Measurements from ENCODE around the gene HLCS.

HLCS gene

DNA sequence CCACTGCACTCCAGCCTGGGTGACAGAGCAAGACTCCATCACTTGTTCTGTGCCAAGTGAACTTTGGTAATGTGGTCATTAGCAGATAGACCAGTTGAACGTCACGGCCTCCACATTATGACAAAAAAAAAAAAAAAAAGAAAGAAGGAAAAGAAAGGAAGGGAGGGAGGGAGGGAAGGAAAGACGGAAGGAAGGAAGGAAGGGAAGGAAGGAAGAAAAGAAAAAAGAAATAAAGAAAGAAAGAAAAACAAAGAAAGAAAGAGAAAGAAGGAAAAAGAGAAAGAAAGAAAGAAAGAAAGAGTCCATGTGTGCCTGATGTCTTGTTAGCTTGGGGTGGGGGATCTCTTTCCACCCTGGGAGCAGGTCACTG lies 222.3 kb downstream of the HLCS start:
- no peak overlapping the region for H3K4me3 Mint-ChIP-seq
- peaks cover 3% of the 10 kb centered on the region for H3K36me3 Mint-ChIP-seq (ENCODE audit: insufficient read depth)
- no peak for ATAC-seq (replicated peaks)
- peaks cover 12 to 16% of the 10 kb centered on the region in 2 donors for H3K4me1 Mint-ChIP-seq (ENCODE audit: low read depth in 2 of 2)
- H3K27ac Mint-ChIP-seq: no peak overlapping the region
- H3K9me3 Mint-ChIP-seq: no peaks in the 10 kb centered on the region
- DNase-seq: no peak
- peaks cover 49 to 64% of the 10 kb centered on the region in 2 donors for H3K27me3 Mint-ChIP-seq

- H3K27ac Mint-ChIP-seq: no peak overlapping the region
Measured at GRCh38 chr21:36743446-36743845, 223.0 kb downstream of the HLCS start.

GRCh38 chr21:36743008-36743407 lies 223.5 kb downstream of the HLCS start:
- ATAC-seq (replicated peaks): no peak
- Mint-ChIP-seq H3K4me1 (ENCODE audit: low read depth in 2 of 2) (peaks cover 9 to 10% of the 10 kb centered on the region in 2 donors), H3K4me3 (no peak overlapping the region), H3K36me3 (ENCODE audit: insufficient read depth) (peaks cover 3% of the 10 kb centered on the region), H3K27ac (no peak overlapping the region), H3K27me3 (peaks cover 44 to 62% of the 10 kb centered on the region in 2 donors), H3K9me3 (no peaks in the 10 kb centered on the region)
- DNase-seq: no peak

More at GRCh38 chr21:36743446-36743845, 223.0 kb downstream of the HLCS start:
- DNase-seq (no peak), ATAC-seq (replicated peaks) (no peak)
- no peak overlapping the region for H3K4me3 Mint-ChIP-seq
- H3K27me3 Mint-ChIP-seq: peaks cover 48 to 64% of the 10 kb centered on the region in 2 donors
- H3K4me1 Mint-ChIP-seq (ENCODE audit: low read depth in 2 of 2): peaks cover 11 to 12% of the 10 kb centered on the region in 2 donors
- no peaks in the 10 kb centered on the region for H3K9me3 Mint-ChIP-seq
- H3K36me3 Mint-ChIP-seq (ENCODE audit: insufficient read depth): peaks cover 3% of the 10 kb centered on the region

DNA sequence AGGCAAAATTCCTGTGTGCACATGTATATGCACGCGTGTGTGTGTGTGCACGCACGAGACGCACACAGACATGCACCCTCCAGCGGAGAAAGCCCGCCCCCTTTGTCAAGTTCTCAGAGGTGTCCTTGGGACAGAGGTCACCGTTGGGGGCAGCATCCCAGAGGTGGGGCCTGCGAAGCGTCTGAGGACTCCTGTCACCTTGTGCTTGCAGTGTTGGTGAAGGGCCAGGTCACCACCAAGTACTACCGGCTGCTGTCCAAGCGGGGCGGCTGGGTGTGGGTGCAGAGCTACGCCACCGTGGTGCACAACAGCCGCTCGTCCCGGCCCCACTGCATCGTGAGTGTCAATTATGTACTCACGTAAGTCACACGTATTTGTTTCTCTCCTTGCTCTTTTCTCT lies 225.0 kb downstream of the HLCS start:
- Mint-ChIP-seq H3K4me1 (ENCODE audit: low read depth in 2 of 2) (peaks cover 2 to 3% of the 10 kb centered on the region in 2 donors), H3K4me3 (no peak overlapping the region), H3K36me3 (ENCODE audit: insufficient read depth) (peaks cover 3% of the 10 kb centered on the region), H3K9me3 (no peaks in the 10 kb centered on the region), H3K27ac (no peak overlapping the region), H3K27me3 (peaks cover 43 to 53% of the 10 kb centered on the region in 2 donors)
- DNase-seq (no peak), ATAC-seq (replicated peaks) (no peak)

GRCh38 chr21:36738489-36739126 lies 227.9 kb downstream of the HLCS start:
- no peak for ATAC-seq (replicated peaks)
- H3K4me1 Mint-ChIP-seq (ENCODE audit: low read depth in 2 of 2): no peaks in the 10 kb centered on the region

GRCh38 chr21:36735724-36736320 lies 230.6 kb downstream of the HLCS start:
- ATAC-seq (replicated peaks) (no peak), DNase-seq (no peak)
- Mint-ChIP-seq H3K27ac (no peak overlapping the region), H3K4me3 (no peak overlapping the region), H3K27me3 (peaks cover 41 to 48% of the 10 kb centered on the region in 2 donors), H3K9me3 (no peaks in the 10 kb centered on the region), H3K36me3 (ENCODE audit: insufficient read depth) (no peaks in the 10 kb centered on the region), H3K4me1 (ENCODE audit: low read depth in 2 of 2) (no peaks in the 10 kb centered on the region)

More at GRCh38 chr21:36738489-36739126, 227.9 kb downstream of the HLCS start:
- H3K27ac Mint-ChIP-seq: no peak overlapping the region
- peaks cover 3% of the 10 kb centered on the region for H3K36me3 Mint-ChIP-seq (ENCODE audit: insufficient read depth)
- DNase-seq: no peak
- no peaks in the 10 kb centered on the region for H3K9me3 Mint-ChIP-seq
- H3K27me3 Mint-ChIP-seq: peaks cover 41 to 45% of the 10 kb centered on the region in 2 donors
- no peak overlapping the region for H3K4me3 Mint-ChIP-seq

DNA sequence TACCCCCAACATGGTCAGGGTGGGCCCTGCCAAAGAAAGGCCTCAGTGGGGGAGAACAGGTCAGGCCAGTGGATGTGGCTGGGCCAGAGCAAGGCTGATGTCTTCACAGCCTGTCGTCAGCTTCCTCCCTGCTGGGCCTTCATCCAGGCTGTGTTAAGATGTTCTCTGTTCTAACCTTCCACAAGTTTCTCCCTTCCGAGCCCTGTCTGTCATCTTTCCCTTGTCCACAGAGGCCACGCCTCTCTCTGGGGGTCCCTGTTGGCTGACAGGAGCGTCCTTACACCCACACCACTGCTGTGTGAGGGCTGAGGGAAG lies 231.3 kb downstream of the HLCS start:
- H3K36me3 Mint-ChIP-seq (ENCODE audit: insufficient read depth): no peaks in the 10 kb centered on the region

GRCh38 chr21:36734367-36735200 lies 231.9 kb downstream of the HLCS start:
- Mint-ChIP-seq H3K4me3 (no peak overlapping the region), H3K4me1 (ENCODE audit: low read depth in 2 of 2) (no peaks in the 10 kb centered on the region), H3K27ac (no peak overlapping the region), H3K9me3 (no peaks in the 10 kb centered on the region), H3K27me3 (peaks cover 40 to 60% of the 10 kb centered on the region in 2 donors), H3K36me3 (ENCODE audit: insufficient read depth) (no peaks in the 10 kb centered on the region)
- ATAC-seq (replicated peaks): no peak
- DNase-seq: no peak

More for the DNA sequence above, 231.3 kb downstream of the HLCS start:
- Mint-ChIP-seq H3K27me3 (peaks cover 41 to 55% of the 10 kb centered on the region in 2 donors), H3K9me3 (no peaks in the 10 kb centered on the region), H3K4me3 (no peak overlapping the region), H3K27ac (no peak overlapping the region), H3K4me1 (ENCODE audit: low read depth in 2 of 2) (no peaks in the 10 kb centered on the region)
- no peak for ATAC-seq (replicated peaks)
- DNase-seq: no peak

DNA sequence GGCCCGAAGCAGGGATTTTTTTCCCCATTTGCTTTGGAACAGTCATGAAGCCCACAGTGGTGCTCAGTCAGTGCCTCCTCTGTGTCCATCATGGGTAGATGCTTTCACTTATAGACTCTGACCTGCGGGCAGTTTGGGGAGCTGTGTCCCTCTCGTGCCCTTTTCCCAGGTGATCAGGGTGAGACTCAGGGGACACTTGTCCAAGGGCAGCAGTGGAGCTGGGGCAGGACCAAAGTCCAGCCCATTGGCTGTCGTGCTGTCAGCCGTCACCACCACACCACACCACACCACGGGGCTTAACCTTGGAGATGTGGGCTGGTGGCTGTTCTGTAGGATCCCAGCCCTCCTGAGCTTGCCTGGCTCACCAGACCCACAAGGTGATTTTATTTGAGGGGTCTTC lies 232.6 kb downstream of the HLCS start:
- Mint-ChIP-seq H3K4me3 (no peak overlapping the region), H3K27me3 (peaks cover 32 to 58% of the 10 kb centered on the region in 2 donors), H3K9me3 (no peaks in the 10 kb centered on the region), H3K4me1 (ENCODE audit: low read depth in 2 of 2) (no peaks in the 10 kb centered on the region), H3K36me3 (ENCODE audit: insufficient read depth) (no peaks in the 10 kb centered on the region), H3K27ac (no peak overlapping the region)
- ATAC-seq (replicated peaks) (no peak), DNase-seq (no peak)

DNA sequence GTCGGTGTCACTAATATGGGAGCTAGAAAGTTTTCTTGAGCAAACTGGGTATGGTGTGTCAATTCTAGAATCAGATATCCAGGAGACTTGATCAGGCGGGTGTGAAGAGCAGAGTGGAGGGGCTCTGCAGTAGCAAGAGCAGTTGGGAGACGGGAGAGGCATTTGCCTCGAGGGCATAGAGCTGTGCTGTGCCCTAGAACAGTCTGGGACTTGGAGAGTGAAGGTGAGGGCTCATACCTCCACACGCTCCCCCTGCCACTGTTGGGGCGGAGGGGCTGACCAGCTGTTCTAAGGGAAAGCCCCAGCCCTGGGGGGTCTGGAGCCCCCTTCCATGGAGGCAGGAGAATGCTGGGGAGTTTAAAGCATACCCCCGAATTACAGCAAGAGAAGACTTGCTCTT lies 233.7 kb downstream of the HLCS start:
- Mint-ChIP-seq H3K36me3 (ENCODE audit: insufficient read depth) (no peaks in the 10 kb centered on the region), H3K27ac (no peak overlapping the region), H3K4me1 (ENCODE audit: low read depth in 2 of 2) (no peaks in the 10 kb centered on the region), H3K9me3 (no peaks in the 10 kb centered on the region), H3K27me3 (peaks cover 29 to 62% of the 10 kb centered on the region in 2 donors), H3K4me3 (no peak overlapping the region)
- no peak for DNase-seq
- ATAC-seq (replicated peaks): no peak

GRCh38 chr21:36732217-36732616 lies 234.3 kb downstream of the HLCS start:
- Mint-ChIP-seq H3K27me3 (peaks cover 34 to 67% of the 10 kb centered on the region in 2 donors), H3K9me3 (no peaks in the 10 kb centered on the region), H3K4me3 (no peak overlapping the region), H3K36me3 (ENCODE audit: insufficient read depth) (no peaks in the 10 kb centered on the region), H3K4me1 (ENCODE audit: low read depth in 2 of 2) (no peaks in the 10 kb centered on the region), H3K27ac (no peak overlapping the region)
- DNase-seq (no peak), ATAC-seq (replicated peaks) (no peak)

DNA sequence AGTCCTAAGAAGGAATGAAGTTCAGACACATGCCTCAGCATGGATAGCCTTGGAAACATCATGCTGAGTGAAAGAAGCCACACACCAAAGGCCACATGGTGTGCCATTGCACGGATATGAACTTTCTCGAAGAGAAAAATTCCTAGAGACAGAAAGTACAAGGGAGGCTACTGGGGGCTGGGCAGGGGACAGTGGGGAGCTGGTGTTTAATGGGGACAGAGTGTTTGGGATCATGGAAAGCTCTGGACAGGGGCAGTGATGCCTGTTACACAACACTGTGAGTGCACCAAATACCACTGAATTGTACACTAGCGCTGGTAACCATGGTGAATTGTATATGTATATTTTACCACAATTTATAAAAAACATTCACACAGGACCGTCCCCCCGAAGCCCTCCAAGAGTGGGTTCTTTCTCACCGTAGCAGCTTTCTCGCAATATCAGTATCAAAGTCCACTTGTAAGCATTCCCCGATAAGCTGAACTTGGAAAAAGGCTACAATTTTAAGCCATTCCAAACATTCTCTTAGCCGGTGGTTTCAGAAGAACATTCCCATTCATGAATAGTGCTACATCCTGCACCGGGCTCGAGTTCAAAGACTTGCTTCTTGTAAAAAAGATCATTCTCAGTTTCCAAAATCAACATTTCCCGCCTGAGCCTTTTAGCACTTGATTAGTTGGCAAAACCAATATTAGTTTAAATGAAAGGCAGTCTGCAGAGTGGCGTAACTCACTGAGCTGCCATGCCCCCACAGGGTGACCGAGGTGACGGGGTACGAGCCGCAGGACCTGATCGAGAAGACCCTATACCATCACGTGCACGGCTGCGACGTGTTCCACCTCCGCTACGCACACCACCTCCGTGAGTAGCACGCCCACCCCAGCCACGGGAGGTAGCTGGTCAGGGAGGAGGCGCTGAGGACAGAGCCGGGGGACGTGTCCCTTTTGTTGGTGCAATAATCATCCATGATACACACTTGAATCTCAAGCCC lies 235.9 kb downstream of the HLCS start:
- H3K9me3 Mint-ChIP-seq: no peaks in the 10 kb centered on the region
- ATAC-seq (replicated peaks) (no peak), DNase-seq (no peak)
- H3K36me3 Mint-ChIP-seq (ENCODE audit: insufficient read depth): no peaks in the 10 kb centered on the region
- H3K27me3 Mint-ChIP-seq: peaks cover 23 to 73% of the 10 kb centered on the region in 2 donors
- no peaks in the 10 kb centered on the region for H3K4me1 Mint-ChIP-seq (ENCODE audit: low read depth in 2 of 2)
- H3K4me3 Mint-ChIP-seq: no peak overlapping the region
- H3K27ac Mint-ChIP-seq: no peak overlapping the region

Measured in effector memory CD8-positive, alpha-beta T cell (primary cell).